Measurements from ENCODE around the gene PRAC2.

PRAC2 gene

DNA sequence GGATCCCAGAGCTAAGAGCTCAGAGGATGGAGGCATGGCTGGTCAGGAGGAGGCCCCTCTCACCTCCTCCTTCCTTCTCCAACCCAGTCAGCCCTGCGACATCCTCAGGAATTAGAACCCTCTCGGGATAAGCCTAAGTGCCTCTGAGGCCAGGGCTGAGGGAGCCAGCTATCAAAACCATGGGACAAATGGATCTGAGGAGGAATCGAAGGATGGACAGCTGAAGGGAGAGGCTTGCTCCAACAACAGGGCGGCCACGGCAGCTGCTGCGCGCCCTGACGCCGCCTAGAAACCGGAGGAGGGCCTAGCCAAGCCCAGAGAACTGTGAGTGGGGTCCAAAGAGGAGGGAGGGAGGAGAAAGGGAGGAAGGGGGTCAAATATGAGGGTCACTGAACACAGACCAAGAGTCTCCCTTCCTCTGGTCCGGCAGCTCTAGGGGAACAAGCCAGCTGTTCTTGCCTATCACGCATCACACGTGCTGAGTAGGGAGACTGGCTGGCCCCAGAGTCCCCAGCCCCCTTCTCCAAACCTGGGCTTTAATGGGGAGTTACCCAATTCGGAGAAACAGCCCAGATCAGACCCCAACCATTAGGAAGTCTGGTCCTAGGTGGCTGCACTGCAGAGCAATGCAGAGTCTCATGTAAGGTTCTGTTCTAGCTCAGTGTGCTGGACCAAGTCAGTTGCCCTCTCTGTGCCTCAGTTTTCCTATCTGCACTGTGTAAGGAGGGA is 11.5 kb downstream of the PRAC2 start:
- no peak for DNase-seq

DNA sequence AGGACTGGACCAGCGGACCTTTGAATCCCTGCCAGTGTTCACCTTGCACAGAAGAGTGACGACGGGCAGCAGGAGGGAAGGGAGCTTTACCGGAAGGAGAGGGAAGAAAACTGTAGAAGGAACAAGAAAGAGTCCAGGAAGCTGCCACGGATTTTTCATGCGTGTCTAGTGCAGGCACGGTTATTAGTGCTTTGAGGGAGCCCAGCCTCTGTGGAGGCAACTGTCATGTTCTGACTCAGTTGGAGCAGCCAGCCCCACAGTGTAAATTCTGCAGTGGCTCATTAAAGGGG is 12.0 kb downstream of the PRAC2 start:
- no peak for DNase-seq

DNA sequence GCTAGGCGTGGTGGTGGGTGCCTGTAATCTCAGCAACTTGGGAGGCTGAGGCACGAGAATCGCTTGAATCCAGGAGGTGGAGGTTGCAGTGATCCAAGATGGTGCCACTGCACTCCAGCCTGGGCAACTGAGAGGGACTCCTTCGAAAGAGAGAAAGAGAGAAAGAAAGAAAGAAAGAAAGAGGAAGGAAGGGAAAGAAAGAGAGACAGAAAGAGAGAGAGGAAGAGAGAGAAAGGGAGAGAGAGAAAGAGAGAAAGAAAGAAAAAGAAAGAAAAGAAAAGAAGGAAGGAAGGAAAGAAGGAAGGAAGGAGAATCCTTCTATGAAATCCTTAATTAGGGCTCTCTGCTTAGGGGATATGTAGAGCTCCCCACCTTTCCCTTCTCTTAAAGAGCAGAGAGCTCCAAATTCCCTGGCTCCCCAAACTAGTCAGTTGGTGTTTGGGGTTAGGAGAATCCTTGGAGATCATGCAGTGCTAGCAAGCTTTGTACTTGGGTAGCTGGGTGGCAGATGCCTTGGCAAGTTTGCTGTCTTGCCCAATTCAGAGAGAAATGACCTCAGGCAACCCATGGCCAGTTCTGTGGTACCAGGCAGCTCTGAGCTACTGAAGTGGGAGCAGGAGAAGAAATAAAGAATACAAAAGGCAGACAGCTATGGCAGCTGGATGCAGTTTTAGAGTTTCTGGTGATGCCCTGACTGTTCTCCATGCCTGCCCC is 14.5 kb downstream of the PRAC2 start:
- DNase-seq: no peak

DNA sequence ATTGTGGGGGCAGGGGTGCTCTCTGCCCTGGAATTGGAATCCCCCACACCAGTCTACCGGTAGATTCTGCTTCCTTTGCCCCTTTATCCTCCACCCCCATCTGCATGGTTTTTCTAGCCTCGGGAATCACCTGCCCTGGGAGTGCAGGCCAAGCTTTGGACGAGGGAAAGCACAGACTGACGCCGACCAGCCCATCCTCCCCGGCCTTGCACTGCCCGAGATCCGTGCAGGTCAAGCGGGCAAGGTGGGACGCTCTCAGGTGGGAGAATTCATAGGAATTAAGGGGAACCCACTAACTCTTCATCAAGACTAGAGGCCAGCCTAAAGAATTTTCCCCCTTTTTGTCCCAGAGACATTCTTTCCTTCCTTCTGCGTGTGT is 15.4 kb downstream of the PRAC2 start:
- no peak for DNase-seq

DNA sequence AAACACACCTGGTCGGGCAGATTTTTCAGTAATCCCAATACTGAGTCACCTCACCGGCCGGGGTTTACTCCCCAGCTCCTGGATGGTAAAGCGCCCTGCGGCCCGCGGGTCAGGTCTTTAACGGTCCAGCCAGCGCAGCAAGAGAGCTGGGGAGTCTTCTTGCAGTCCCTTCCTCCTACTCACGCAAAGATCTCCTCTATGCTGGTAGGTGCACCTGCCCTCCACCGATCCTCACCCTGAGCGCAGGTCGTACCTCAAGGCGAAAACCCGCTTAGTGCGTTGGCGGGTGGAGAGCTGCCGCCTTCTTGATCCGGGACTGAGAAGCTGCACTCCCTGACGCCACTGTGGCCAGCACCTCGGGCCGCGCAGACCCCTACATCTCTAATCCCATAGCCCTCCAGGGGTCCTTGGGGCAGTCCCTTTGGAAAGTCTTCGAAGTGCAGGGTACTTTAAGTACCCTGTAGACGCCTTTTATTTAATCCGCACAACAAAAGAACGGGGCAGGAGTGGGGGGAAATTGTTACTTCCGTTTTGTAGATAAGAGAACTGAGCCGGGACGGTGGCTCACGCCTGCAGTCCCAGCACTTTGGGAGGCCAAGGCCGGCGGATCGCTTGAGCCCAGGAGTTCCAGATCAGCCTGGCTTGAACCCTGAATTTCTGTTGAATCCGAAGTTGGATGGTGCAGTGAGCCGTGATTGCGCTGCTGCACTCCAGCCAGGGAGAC is 16.0 kb downstream of the PRAC2 start:
- DNase-seq: no peak

DNA sequence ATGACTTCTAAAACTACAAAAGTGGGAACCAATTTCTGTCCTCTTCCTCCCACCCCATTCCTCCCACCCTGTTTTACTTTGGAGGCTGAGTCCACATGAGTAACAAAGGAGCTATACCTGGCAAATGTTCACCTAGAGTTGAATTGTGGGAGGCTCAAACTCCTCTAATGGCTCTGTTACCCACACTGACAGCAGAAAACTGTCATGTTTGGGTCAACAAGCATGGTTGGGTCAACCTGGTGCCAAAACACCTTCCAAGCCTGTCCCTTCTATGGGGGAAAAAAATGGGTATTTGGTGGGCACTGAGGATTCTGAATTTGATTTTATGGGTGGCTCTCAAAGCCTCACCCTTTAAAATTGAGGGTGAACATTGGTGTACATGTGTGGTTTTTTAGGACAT is 17.6 kb downstream of the PRAC2 start:
- no peak for DNase-seq

DNA sequence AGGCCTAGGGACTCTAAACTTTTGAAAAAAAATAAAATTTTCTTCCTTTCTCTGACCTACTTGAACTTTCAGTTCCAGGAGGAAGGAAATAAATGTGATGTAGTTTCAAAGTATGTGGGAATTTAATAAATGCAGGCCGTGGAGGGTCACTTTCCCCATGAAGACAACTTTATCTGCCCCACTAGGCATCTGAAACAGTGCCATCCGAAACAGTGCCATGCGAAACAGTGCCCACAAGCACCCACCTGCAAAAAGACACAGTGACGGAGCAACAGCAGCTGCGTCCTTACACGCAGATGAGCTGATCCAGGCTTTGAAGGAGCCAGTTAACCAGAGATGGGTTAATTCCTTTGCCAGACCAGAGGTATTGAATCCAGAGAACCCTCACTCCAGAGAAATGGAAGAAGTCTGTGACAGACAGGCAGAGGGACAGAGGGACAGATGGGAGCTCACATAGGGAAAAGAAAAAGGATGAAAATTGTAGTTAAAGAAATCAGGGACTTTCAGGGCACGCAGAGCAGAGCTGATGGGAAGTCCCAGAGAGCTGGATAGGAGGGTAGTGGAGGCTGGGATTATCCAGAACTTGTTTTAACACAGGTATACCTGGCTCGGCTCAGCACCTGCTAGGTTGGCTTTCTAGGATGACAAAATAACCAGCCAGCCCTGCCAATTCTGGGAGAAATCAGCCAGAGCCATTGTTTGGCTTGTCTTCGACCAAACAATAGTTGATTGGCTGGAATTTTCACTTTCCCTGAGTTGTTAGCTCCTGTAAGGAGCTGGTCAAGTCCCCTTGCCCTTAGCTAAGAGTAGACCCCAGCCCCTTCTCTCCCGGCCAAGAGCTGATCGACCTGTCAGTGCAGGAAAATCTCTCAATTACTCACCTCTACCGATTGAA is 22.6 kb downstream of the PRAC2 start:
- no peak for DNase-seq

DNA sequence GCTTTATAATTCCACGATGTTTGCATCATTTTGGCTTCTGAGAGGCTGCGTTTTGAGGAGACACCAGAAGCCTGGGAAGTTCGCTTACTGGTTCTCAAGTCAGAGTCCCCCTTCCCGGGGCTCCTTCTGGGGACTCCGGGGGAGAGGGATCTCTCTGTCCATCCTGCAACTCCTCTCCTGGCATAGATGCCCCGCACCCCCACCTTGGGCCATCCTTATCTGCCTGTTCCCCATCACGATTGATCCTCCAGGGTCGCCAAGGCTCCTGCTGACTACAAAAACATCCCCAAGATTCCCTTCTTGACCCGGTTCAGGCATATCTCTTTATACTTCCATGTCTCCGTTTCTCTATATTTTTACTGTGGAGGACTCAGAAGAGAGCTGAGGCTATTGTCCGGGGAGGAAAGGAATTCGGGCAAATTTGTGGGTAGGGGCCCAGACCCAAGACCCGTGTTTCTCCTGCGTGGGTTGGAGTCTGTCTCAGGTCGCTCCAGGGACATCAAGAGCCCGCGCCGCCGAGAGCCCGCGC is 24.0 kb downstream of the PRAC2 start:
- no peak for DNase-seq

DNA sequence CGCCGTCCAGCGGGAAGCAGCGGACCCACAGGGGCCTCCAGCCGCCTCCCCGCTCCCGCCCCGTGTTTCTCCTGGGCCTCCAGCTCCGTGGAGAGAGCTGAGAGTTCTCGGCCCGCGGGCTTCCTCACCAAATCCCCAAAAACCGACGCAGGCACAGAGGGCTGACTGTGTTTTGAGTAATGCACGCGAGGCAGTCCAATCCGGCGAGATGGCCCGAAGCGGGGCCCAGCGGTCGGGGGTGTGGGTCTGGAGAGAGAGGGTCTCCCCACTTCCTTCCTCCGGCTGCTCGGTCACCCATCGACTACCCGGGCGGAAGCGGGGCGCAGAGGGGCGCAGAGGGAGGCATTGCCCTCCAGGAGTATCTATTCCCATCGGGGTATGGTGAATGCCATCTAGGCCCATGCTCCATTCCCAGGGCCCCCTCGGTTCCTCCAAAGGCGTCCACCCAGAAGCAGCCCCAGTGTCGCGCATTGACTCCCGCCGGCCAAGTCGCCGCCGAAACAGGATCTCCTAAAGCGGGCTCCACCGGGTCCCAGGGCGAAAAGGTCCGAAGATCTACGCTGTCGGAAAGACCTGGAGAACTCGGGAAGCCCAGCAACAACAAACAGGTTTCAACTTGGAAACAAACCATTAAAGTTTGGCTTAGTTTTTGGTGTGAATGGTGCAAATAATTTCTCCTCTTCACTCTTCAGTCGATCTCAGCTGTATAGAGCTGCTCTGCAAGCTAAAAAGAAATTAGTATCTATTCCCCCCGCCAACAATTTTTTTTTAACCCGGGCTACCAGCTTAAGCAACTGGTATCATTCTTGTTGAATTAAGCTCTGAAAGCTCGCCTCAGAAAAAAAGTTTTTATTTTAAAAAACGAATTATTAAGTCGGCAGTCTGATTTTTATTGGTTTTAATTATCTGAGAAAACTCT is 24.7 kb downstream of the PRAC2 start:
- no peak for DNase-seq

DNA sequence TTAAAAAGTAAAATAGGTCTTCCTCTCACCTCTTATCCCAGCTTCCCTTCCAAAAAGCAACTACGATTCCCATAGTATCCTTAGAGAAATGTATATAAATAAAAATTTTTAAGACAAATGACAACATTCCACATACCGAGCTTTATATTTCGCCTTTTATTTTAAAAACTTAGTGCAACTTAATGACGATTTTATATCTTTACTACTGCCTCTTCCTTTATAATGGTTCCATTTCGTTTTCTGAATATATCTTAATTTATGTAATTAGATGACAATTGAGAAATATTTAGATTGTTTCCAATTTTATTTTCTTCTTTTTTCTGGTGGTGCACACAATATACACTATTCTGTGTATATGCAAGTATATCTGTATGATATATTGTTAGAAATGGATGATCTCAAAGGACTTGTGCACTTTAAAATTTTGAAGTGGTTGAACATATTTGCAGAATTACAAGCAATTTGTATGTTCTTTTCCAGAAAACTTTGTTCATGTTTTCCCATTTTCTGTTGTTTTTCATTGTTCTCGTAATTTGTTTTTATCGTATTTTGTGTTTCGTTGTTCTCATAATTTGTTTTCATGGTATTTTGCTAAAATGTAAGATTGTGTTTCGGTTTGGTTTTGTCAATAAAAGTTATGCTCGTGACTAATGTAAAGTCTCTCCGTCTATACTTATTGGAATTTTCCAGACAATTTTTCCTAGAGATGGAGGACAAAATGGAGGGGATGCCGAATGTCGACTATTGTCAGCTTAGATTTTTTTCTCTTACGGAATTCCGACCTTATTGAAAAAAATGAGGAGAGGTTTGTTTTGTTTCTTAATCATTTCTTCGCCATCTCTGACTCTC is 26.0 kb downstream of the PRAC2 start:
- no peak for DNase-seq

DNA sequence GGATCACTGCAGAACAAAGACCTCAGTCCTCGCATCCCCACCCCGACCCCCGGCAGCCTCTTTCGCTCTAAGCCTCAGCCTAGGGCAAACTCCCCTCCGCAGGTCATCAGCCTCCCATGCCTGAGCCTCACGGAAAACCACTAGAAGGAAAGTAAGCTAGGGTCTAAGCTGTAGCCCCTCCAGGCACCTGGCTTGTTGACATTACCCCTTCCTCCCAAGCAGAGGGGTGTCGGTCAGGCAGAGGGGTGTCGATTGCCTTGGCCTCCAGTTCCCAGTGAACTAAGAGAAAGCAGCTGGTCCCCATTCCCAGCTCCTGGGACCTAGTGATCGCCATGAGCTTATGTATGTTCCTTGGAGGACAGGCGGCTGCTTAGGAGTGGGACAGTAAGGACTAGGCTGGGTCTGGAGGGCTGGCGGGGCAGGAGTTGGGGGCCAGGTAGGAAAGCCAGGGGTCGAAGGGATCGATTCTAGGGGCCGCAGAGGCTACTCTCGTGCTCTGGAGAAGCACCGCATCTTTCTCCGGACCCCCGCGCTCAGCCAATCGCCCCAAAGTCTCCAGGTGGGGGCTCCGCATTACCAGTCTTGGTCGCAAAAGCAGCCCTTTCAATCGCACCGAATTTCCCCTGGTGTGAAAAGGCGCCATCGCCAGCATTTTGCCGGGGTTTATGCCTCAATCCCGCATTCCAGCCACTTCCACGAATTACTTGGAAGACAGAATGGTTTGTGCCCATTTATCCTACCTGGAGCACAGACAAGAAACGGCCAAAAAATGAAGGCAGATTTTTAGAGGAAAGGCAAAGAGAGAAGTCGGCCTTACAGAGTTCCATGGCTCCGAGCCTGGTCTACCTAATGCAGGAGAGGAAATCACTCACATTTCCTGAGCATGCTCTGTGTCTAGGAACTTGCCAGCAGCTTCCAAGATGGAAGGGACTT is 26.9 kb downstream of the PRAC2 start:
- no peak for DNase-seq

DNA sequence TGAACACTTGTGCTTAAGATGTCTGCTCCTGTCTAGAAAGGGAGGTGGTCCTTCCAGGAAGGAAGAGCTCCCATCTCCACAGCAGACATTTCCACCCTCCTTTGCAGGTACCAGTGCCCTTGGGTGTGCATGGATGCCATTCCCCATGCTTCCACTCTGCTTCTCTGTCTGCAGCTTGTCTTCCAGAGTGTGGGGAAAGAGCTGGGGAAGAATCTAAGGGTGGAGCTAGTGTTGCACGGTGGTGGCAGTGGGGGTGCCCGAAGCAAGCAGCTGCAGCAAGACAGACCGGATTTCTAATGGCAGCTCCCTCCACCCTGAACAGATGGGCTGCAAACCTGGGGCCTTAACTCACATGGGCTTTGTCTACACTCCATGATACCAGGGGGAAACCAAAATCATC is 28.2 kb downstream of the PRAC2 start:
- no peak for DNase-seq

DNA sequence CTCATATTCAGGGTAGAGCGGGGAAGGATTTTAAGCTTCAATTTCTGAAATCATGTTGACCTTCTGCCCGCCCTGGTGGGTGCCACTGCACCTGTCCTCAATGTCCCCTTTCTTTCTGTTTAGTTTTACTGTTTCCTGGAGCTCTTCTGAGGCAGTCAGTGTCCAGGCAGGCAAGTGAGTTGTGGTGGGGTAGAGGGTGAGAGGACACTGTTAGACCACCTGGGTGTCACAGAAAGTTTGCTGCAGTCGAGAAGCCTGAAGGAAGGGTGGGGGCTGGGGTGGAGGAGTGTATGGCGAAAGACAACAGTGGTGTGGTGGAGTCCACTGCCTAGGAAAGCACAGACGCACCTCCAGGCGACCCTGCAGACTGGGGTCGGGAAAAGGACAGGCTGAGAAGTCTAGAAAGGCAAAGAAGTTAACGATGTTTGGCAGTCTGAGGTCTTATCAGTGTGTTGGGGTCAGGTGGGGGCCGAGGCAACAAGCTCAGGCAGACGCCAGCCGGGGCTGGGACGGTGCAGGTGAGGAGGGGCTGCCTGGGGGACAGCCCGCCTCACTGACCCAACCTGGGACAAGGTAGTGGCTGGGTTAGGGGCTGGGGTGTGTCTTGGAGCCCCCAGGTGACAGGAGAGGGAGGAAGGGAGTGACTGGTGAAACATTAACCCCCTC is 28.9 kb downstream of the PRAC2 start:
- DNase-seq: no peak

DNA sequence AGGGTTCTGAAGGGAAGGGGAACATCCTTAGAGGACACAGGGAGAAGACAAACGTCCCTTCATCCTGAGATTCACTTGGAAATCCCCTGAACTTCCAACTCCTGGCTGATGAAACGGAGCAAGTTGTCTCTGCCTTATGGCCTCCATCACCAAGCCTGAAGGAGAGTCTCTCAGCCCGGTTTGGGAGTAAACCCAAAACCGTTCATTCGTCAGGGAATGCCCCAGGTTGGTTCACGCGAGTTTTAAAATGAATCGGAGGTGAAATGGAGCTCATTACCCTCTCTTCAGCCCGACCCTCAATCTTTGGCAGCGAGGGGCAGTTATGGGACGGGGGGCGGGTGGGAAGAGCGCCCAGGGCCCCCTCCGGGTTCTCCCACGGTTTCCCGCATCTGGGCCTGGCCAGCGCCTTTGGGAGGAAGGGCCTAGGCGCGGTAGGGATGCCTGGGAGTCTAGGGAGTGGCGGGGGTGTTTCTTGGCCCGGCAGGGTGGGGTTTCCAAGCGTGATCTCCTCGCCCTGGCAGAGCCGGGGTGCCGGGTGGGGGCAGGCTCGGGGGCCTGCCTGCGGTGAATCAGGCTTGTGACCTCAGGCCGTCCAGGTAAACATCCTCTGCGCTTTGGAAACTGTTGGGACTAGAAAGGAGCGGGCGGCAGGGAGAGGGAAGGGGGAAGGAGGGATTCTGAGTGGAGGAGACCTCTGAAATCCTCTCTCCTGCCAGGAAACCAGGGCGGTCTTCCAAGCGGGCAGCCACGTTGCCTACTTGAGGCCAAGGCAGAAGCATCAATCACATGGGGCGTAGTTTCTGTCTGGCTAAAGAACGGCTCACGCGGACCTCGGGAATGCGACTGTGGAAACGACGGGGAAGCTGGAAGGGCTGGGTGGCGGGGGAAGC is 29.7 kb downstream of the PRAC2 start:
- DNase-seq: no peak

DNA sequence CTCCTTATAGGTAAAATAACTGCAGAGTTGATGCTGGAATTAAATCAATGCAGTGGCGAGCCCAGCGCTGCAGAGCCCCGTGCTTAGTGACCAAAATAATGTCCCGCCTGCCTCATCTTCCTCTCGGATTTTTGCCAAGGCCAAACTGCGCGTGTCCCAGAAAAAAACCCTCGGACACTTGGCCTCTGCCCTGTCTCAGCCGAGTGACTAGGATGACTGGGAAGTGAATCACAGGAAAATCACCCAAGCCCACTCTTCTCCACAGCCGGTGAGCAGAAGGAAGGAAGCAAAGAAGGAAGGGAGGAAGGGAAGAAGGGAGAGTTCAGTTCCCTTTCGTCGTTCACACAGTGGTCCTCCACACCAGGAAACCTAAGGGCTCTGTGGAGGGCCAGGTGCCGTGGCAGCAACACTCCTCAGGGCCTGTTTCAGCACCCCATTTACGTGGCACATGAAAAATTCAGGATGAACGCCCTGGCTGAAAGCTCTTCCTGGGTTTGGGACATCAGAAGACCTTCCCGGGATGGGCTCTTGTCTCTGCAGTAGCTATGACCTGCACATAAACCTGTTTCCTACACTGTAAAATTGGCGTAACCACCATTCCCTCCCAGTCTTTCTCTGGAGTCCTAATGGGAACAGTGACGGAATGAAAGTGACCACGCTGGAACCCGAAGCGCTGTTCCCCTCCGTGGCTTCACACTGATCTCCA is 31.0 kb downstream of the PRAC2 start:
- DNase-seq: no peak

DNA sequence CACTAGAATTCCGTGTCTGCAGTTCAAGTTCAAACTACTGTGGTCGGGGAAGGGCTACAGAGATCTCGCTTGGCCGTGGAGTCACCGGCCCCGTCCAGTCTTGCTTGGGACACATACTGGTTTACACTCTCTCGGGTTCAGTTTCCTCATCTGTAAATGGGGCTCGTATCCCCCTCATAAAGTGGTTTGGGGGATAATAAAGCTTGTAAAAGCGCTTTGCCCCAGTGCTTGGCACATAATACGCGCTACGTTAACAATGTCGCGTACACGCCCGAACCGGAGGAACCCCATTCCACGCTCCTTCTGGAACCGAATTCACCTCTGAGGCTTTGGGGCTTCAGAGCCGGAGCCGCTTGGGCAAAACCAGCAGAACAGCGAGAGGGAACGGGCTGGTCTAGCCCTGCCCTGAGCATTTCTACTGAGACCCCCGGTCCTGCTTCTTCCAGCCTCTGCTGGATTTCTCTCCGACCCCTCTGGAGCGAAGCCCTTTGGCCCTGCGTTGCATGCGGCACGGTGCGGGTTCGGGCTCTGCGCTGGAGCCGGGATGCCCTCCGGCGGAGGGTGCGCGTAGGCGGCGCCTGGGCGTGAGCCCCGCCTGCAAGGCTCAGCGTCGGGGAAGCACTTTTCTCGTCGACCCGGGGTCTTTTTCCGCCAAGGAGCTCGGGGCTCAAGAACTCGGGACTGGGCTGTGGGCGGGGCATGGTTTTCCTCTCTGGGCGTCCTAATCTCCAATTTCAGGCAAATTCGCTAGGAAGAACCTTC is 31.7 kb downstream of the PRAC2 start:
- DNase-seq: no peak

DNA sequence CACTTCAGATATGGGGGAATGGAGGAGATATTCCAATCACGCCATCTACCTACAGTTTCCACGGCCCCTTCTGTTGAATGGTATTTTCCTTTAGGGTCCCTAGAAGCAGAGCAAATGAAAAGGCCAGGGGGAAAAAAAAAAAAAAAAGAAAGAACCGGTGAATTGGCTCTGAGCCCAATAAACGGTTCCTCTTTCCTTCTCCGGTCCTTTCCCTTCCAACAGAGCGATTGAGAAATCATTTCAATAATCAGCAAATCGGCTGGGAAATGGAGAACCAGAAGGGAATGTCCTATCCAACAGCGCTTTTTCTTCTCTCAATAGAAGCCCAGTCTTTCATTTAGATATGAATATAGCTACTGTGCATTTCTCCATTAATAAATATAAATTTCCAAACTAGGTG is 32.4 kb downstream of the PRAC2 start:
- DNase-seq: no peak

Data from stimulated activated naive CD4-positive, alpha-beta T cell treated with Interleukin-2 at 50 U/mL for 16 hours (primary cell).